Erythroblast (primary cell): ENCODE data around the gene NR1H3.

Source experiments
- DNase-seq, 2 experiments: peaks; one replicate each; lab custom pipeline; 2025; lab: John Stamatoyannopoulos, UW
- GATA1 ChIP-seq: IDR thresholded peaks from 2 replicates; pipeline ENCODE4 v1.6.1; 2011; ENCODE audit warnings: low read depth, mild to moderate bottlenecking, control low read depth, low read length, moderate library complexity
- POLR2A ChIP-seq: IDR thresholded peaks from 2 replicates; pipeline ENCODE4 v1.6.1; 2011; ENCODE audit warnings: mild to moderate bottlenecking, low read length

NR1H3 gene

GRCh38 chr11:47233989-47234668 lies 23.7 kb upstream of the NR1H3 start:
- DNase-seq = peak; percentile 26 to 29
- TF ChIP-seq POLR2A (peak; percentile 9), GATA1 (no peak)

DNA sequence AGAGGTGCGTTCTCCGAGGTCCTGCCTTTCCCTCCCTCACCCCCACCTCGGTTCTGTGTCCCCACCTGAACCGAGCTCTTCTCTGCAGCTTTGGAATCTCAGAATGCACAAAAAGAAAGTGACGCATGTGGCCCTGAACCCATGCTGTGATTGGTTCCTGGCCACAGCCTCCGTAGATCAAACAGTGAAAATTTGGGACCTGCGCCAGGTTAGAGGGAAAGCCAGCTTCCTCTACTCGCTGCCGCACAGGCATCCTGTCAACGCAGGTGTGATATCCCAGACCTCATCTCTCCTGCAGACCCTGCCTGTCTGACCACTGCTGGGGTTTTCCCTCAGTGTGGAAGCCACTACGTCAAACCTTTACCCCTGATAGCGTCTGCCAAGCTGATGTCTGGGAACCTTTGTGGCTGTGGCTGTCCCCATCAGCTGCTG lies 23.1 kb upstream of the NR1H3 start:
- no peak for TF ChIP-seq POLR2A
- no peak for TF ChIP-seq GATA1
- DNase-seq = no peak

- no peak for DNase-seq
- TF ChIP-seq GATA1 = no peak
Measured at GRCh38 chr11:47235163-47235562, 22.6 kb upstream of the NR1H3 start.

- peak; percentile 47 to 63 for DNase-seq
Measured at GRCh38 chr11:47236482-47236881, 21.3 kb upstream of the NR1H3 start.

DNA sequence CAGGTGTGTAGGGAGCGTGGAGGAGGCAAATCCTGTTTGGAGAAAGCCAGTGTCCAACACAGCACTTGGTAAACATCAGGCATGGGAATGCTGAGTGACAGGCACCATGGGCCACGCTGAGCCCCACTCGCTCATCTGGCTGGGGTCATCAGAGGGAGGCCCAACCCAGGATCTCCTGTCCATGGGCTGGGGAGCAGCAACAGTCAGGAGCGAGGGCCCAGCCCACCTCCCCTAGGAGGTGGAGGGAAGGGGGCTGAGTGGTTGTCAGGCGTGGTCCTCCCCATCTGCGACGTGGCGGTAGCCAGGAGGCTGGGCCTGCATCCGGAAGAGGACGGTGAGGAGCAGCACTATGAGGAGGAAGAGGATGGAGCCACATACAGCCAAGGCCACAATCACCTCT lies 17.9 kb upstream of the NR1H3 start:
- no peak for TF ChIP-seq GATA1

More at GRCh38 chr11:47236482-47236881, 21.3 kb upstream of the NR1H3 start:
- TF ChIP-seq POLR2A (no peak), GATA1 (no peak)

DNA sequence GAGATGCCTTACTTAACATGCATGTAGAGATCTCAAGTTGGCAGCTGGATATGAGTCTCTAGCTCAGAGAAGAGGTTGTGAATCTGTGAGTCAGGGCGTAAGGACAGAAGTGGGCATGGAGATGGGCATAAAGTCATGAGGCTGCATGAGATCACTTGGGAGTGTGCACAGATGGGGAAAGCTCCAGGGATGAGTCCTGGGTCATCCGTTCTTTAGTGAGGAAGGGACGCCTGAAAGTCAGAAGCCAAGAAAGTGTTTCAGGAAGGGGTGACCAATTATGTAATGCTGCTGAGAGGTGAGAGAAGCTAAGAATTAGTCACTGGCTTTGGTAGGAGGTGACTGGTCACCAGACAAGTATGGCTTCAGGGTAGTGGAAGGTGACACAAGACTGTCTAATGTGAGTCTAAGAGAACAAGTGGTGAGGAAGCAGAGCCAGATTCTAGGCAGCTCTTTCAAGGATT lies 15.9 kb upstream of the NR1H3 start:
- TF ChIP-seq GATA1 = no peak

More for the DNA sequence above, 17.9 kb upstream of the NR1H3 start:
- DNase-seq = no peak

GRCh38 chr11:47242596-47243192 lies 15.1 kb upstream of the NR1H3 start:
- TF ChIP-seq GATA1 (no peak), POLR2A (peak; percentile 11)
- DNase-seq = no peak

More for the DNA sequence above, 15.9 kb upstream of the NR1H3 start:
- DNase-seq = no peak

GRCh38 chr11:47243454-47243853 lies 14.3 kb upstream of the NR1H3 start:
- TF ChIP-seq POLR2A (no peak), GATA1 (no peak)
- no peak for DNase-seq

- no peak for DNase-seq
Measured at GRCh38 chr11:47244448-47245350, 13.1 kb upstream of the NR1H3 start.

DNA sequence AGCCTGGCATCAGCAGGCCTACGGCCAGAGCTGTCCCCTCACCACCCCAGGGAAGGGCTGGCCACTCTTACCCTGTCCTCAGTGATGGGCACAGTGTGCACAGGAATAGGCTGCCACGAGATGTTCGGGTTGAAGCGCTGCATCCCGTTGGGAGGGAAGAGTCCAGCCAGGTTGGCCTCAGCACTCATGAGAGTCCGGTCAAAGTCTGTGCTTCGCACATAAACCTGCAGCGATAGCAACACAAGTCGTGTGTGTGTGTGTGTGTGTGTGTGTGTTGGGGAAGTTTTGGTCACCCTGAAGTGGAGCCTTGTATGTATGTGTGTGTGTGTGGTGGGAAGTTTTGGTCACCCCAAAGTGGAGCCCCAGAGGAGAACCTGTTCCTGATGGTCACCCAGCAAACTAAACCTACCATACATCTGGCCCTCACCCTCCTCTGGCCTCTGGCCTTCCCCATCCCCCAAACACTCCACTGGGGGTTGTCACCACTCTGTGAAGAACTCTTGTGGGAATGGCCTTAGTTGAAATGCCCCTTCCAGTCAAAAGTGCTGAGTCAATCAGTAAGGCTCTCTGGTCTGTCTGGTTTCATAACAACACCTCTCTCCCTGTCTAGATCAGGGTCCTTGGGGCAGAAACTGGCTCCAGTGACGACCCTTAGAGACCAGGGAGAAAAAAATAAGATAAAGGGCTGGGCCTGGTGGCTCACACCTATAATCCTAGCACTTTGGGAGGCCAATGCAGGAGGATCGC lies 12.0 kb upstream of the NR1H3 start:
- TF ChIP-seq GATA1 (no peak), POLR2A (no peak)
- no peak for DNase-seq

More at GRCh38 chr11:47244448-47245350, 13.1 kb upstream of the NR1H3 start:
- TF ChIP-seq GATA1 = no peak
- TF ChIP-seq POLR2A = no peak

GRCh38 chr11:47247502-47247901 lies 10.3 kb upstream of the NR1H3 start:
- DNase-seq = no peak
- TF ChIP-seq POLR2A = no peak
- TF ChIP-seq GATA1 = no peak

DNA sequence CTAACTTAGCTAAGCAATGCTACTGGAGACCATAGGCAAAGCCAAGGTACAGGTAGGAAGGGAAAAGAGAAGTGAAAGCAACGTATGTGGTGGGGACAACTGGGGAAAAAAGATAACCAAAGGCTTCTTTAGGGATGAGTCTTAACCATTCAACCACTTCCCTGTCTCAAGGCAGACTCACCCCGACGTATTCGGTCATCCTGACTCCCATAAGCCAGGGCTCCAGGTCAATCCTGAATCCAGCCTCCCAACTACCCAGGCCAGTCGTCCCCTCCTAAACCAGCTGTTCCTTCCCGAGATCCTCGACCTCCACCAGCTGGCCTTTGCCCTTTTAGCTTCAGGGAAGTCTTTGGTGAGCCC lies 9.5 kb upstream of the NR1H3 start:
- no peak for DNase-seq
- no peak for TF ChIP-seq GATA1
- TF ChIP-seq POLR2A = no peak

GRCh38 chr11:47248664-47249377 lies 9.0 kb upstream of the NR1H3 start, which contains the start of gene ACP2:
Gene ACP2, minus strand, starts transcription at chr11:47248814. Its CDS starts 25 bp downstream, at chr11:47248789.
- TF ChIP-seq GATA1 (no peak), POLR2A (peak; percentile 93)
- DNase-seq = peak; percentile 95 to 96
